GM19397 (cell line): Measurements from ENCODE around the gene CSNK2B.

ENCODE experiments used
- ATAC-seq: cut with Tn5 transposase; IDR thresholded peaks from one replicate; pipeline ENCODE4 v1.9.1; 2021; ENCODE audit warnings: mild to moderate bottlenecking, moderate library complexity; ENCODE audit not compliant: unreplicated experiment

CSNK2B gene

DNA sequence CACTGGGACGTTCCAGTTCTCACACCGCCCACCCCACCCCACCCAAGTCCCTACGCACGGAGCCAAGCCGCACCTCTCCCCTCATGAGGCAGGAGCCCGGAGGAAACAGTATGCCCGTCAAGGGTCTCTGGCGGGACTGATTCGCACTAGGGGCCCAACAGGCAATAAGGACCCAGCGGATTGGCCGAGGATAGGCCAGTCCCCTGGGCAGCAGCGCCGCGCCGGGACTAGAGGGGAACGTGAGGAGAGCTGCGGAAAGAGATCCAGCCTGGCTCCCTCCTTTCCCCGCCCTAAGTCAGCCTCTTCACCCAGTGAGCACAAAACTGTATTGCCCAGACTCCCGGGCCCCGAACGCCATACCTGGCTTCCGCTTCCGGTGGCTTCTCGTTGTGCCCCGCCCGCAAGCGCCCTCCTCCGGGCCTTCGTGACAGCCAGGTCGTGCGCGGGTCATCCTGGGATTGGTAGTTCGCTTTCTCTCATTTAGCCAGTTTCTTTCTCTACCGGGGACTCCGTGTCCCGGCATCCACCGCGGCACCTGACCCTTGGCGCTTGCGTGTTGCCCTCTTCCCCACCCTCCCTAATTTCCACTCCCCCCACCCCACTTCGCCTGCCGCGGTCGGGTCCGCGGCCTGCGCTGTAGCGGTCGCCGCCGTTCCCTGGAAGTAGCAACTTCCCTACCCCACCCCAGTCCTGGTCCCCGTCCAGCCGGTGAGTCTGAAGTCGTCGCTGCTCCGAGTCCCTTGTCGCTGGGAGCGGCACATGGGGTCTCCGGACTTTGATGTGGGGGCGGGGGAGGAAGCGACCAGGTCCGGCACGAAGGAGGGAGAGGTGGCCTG is at the start of gene CSNK2B:
Gene CSNK2B, plus strand, starts transcription at position 580 of the 836 bp plus-strand sequence. CDS start 752 bp downstream, outside the sequence.
- peak; percentile 74 for ATAC-seq

- ATAC-seq, result no peak
Measured at GRCh38 chr6:31617010-31617409, 48.9 kb upstream of the CSNK2B start.

- peak; percentile 81 for ATAC-seq
Measured at GRCh38 chr6:31619805-31620585, 45.9 kb upstream of the CSNK2B start.

DNA sequence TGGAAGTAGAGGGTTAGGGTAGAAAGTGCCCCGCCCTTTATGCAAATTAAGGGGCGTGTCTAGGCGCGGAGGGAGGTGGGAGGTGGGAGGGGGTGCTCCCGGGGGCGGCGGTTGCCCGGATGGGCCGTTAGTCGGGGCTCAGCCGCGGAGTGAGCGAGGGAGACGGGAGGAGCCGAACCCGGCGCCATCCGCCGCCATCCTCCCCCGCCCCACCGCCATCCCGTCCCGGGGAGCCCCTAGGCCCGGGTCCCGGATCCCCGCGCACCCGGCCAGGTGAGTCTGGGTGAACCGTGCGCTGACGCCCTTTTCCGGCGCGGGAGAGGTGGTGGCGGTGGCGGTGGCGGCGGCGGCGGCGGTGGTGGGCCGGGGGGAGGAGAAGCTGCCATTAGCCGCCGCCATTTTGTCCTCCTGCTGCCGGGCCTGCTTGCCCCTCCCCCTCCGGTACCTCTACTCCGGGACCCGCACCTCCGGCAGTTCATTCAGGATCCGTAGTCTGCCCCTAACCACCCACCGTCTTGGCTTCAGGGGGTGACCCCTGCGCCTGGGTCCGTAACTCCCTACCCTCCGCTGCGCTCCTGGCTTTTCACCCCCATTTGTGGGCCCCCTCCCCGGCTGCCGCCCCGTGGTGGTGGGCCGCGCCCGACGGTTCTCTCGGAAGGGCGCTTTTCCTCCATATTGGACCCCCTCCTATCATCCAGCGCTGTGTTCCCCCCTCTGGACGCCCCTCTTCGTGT is 45.1 kb upstream of the CSNK2B start, which contains the start of gene PRRC2A:
Gene PRRC2A, plus strand, starts transcription at position 130 of the 734 bp plus-strand sequence. CDS start 2,075 bp downstream, outside the sequence.
- peak; percentile 62 for ATAC-seq

GRCh38 chr6:31621320-31621939 is 44.5 kb upstream of the CSNK2B start:
- ATAC-seq, result no peak

GRCh38 chr6:31621991-31622390 is 43.9 kb upstream of the CSNK2B start:
- ATAC-seq, result no peak

DNA sequence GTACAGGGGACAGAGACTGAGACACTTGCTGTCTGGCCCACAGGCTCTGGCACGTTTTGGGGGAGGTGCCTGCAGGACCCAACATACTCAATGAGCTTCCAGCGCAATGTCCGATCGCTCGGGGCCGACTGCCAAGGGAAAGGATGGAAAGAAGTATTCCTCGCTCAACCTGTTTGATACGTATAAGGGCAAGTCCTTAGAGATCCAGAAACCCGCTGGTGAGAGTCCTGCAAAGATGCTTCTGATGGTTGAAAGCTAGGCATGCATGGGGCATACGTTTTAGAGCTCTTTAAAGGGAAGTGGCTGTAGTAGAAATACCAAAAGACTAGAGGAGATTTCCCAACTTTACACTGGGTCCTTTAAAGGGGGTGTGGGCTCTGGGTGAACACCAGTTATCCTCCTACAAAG is 43.2 kb upstream of the CSNK2B start:
- no peak for ATAC-seq

DNA sequence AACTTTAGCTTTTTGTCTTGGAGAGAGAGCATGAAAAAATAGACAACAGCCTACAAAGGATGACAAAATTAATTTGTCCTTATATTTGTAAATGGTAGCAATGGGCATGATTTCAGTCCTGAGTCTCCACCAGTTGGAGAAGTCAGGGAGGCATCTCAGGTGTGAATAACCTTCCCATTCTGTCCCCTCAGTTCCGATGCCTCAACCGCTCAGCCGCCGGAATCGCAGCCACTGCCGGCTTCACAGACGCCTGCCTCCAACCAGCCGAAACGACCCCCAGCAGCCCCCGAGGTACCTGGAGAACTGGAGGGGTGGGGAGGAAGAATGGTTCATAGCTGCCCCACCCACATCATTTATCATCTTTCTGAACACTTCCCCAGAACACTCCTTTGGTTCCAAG is 41.8 kb upstream of the CSNK2B start:
- ATAC-seq, result no peak

- no peak for ATAC-seq
Measured at GRCh38 chr6:31626952-31627351, 38.9 kb upstream of the CSNK2B start.

DNA sequence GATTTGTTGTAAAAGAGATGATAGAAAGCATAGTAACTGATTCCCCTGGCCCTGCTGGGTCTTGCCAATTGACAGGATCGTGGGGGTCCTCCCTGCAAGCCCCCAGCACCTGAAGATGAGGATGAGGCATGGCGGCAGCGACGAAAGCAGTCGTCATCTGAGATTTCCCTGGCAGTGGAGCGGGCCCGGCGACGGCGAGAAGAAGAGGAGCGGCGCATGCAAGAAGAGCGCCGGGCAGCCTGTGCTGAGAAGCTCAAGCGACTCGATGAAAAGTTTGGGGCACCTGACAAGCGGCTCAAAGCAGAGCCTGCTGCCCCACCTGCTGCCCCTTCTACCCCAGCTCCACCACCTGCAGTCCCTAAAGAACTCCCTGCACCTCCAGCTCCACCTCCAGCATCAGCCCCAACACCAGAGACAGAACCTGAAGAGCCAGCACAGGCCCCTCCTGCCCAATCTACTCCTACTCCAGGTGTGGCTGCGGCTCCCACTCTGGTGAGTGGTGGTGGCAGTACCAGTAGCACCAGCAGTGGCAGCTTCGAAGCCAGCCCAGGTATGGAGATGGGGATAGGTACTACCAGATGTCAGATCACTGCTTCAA is 38.1 kb upstream of the CSNK2B start:
- no peak for ATAC-seq

- ATAC-seq, result no peak
Measured at GRCh38 chr6:31629014-31629413, 36.9 kb upstream of the CSNK2B start.

DNA sequence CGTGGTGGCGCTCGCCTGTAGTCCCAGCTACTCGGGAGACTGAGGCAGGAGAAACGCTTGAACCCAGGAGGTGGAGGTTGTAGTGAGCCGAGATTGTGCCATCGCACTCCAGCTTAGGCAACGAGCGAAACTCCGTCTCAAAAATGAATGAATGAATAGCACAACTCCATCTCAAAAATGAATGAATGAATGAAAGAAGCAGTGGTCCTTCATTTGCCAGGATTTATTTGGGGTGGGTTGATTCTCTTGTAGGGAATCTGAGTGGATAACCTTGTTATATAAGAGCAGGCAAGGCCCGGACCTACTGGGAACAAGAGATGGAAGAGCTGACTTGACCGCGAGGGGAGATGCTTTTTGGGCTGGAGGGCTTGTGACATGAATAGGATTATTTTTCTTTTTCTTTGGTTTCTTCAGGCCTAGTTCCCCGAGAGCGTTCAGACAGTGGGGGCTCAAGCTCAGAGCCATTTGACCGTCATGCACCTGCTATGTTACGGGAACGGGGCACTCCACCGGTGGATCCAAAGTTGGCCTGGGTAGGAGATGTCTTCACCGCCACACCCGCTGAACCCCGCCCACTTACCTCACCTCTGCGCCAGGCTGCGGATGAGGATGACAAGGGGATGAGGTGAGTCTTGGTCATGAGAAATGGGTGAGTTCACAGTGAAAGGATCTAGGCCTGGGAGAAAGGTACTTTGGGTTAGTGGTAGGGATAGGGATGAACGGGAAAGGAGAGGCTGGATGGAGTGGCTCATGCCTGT is 35.5 kb upstream of the CSNK2B start:
- ATAC-seq, result no peak

- ATAC-seq, result no peak
Measured at GRCh38 chr6:31631209-31631608, 34.7 kb upstream of the CSNK2B start.

GRCh38 chr6:31631681-31632278 is 34.1 kb upstream of the CSNK2B start:
- ATAC-seq, result no peak

DNA sequence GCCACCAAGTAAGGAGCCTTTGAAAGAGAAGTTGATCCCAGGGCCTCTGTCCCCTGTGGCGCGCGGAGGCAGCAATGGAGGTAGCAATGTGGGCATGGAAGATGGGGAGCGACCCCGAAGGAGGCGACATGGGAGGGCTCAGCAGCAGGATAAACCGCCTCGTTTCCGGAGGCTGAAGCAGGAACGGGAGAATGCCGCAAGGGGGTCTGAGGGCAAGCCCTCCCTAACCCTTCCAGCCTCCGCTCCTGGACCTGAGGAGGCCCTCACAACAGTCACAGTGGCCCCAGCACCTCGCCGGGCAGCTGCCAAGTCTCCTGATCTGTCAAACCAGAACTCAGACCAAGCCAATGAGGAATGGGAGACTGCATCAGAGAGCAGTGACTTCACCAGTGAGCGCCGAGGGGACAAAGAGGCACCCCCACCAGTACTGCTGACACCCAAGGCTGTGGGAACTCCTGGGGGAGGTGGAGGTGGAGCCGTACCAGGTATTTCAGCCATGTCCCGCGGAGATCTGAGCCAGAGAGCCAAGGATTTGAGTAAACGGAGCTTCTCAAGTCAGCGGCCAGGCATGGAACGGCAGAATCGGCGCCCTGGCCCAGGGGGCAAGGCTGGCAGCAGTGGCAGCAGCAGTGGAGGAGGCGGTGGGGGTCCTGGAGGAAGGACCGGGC is 33.5 kb upstream of the CSNK2B start:
- ATAC-seq, result no peak

GRCh38 chr6:31633447-31633846 is 32.4 kb upstream of the CSNK2B start:
- ATAC-seq, result no peak

DNA sequence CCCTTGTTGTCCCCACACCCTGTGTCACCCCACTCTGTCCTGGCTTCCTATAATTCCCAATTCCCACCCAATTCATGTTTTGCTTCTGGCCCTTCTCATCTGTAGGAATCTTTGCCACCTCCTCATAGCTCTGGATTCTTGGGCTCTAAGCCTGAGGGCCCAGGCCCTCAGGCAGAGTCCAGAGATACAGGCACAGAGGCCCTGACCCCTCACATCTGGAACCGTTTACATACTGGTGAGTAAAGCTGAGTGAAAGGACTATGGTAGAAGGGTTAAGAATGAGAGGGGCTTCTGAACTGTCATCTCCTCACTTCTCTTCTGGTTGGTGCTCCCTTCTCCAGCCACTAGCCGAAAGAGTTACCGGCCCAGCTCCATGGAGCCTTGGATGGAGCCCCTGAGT is 31.7 kb upstream of the CSNK2B start:
- no peak for ATAC-seq

DNA sequence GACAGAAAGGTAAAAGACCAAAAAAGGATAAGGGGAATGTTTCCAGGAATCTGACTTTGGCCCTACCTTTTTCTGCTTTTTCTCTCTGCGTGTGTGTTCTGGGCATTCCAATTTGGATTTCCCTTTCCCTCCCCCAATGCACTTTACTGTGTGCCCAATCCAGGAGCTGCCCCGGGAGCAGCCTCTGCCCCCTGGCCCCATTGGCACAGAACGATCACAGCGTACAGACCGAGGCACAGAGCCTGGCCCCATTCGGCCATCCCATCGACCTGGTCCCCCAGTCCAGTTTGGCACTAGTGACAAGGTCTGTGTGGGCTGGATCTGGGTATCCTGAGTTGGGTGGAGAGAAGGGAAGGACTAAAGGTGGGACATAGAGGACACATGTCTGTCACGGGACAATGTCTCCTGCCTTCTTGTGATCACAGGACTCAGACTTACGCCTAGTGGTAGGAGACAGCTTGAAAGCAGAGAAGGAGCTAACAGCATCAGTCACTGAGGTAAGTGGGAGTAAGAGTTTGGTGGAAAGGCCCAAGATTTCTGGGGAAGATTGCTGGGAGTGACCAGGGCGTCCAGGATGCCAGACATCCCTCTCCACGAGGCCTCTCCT is 30.8 kb upstream of the CSNK2B start:
- no peak for ATAC-seq
